ENCODE measurements around the gene SLC4A1AP.

The SLC4A1AP gene

DNA sequence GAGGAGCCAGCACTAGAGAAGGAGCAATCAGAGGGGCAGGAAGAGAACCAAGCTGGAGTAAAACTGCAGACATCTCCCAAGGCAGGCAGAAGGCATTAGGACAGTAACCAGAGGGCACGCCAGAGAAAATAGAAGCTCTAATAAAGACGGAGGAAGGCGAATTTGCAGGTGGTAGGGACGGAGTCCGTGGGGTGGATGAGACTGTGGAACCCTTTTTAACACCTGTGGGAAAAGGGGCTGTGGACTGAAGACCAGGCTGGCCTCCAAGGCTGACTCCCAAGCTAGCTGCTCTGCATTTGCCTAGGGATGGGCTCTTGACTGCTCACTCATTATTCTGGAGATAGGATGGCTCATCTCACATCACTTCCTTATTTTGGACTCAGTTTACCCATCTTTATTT lies 49.5 kb downstream of the SLC4A1AP start:
- H3K4me3 ChIP-seq (ENCODE audit: insufficient read depth, low read length, poor library complexity, severe bottlenecking) = no peak overlapping the region
- no peaks in the 10 kb centered on the region for H4K20me1 ChIP-seq (ENCODE audit: low read depth, low read length)
- no peak overlapping the region for H2AFZ ChIP-seq (ENCODE audit: low read depth, low read length, severe bottlenecking)
- H3F3A ChIP-seq (ENCODE audit: insufficient read depth) = no peaks in the 10 kb centered on the region
- no peaks in the 10 kb centered on the region for H3K9me3 ChIP-seq (ENCODE audit: insufficient read depth, low read length)
- H3K27me3 ChIP-seq (ENCODE audit: low read length) = no peaks in the 10 kb centered on the region
- H3K9ac ChIP-seq (ENCODE audit: low read length) = no peak overlapping the region
- TF ChIP-seq, protein P1, sequence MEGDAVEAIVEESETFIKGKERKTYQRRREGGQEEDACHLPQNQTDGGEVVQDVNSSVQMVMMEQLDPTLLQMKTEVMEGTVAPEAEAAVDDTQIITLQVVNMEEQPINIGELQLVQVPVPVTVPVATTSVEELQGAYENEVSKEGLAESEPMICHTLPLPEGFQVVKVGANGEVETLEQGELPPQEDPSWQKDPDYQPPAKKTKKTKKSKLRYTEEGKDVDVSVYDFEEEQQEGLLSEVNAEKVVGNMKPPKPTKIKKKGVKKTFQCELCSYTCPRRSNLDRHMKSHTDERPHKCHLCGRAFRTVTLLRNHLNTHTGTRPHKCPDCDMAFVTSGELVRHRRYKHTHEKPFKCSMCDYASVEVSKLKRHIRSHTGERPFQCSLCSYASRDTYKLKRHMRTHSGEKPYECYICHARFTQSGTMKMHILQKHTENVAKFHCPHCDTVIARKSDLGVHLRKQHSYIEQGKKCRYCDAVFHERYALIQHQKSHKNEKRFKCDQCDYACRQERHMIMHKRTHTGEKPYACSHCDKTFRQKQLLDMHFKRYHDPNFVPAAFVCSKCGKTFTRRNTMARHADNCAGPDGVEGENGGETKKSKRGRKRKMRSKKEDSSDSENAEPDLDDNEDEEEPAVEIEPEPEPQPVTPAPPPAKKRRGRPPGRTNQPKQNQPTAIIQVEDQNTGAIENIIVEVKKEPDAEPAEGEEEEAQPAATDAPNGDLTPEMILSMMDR (IDR thresholded peaks at IDR 0.05; ENCODE audit: insufficient read depth, low read length, poor library complexity, severe bottlenecking) = no peak
- TF ChIP-seq EZH2phosphoT487 (conservative IDR thresholded peaks at IDR 0.05; ENCODE audit: low read length) = no peak
- H3K79me2 ChIP-seq (ENCODE audit: insufficient read depth, low read length) = no peaks in the 10 kb centered on the region
- no peaks in the 10 kb centered on the region for H3K9me2 ChIP-seq (replicated peaks; ENCODE audit: insufficient read depth, low read length)
- no peak overlapping the region for H3K4me2 ChIP-seq (ENCODE audit: low read depth, low read length, poor library complexity, severe bottlenecking)
- H3K27ac ChIP-seq (ENCODE audit: low read depth, low read length) = no peak overlapping the region
- no peaks in the 10 kb centered on the region for H3K36me3 ChIP-seq (ENCODE audit: low read length)

DNA sequence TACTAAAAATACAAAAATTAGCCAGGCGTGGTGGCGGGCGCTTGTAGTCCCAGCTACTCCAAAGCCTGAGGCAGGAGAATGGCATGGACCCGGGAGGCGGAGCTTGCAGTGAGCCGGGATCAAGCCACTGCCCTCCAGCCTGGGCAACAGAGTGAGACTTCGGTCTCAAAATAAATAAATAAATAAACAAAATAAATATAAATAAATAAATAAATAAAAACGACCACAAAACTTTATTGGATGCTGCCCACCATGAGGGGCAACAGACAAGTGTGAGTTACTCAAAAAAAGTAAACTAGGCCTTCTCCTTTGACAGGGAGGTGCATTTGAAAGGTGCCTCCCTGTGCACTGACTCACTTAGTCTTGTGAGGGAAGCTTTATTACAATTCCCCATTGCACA lies 50.4 kb downstream of the SLC4A1AP start:
- no peak for TF ChIP-seq EZH2phosphoT487 (conservative IDR thresholded peaks at IDR 0.05; ENCODE audit: low read length)
- TF ChIP-seq, protein P1 (IDR thresholded peaks at IDR 0.05; ENCODE audit: insufficient read depth, low read length, poor library complexity, severe bottlenecking) = no peak
- Histone ChIP-seq H3K9me2 (replicated peaks; ENCODE audit: insufficient read depth, low read length) (no peaks in the 10 kb centered on the region), H3K27ac (ENCODE audit: low read depth, low read length) (no peak overlapping the region), H3K79me2 (ENCODE audit: insufficient read depth, low read length) (no peaks in the 10 kb centered on the region), H4K20me1 (ENCODE audit: low read depth, low read length) (no peaks in the 10 kb centered on the region), H3K36me3 (ENCODE audit: low read length) (no peaks in the 10 kb centered on the region), H3K27me3 (ENCODE audit: low read length) (no peaks in the 10 kb centered on the region), H3K4me2 (ENCODE audit: low read depth, low read length, poor library complexity, severe bottlenecking) (no peak overlapping the region), H2AFZ (ENCODE audit: low read depth, low read length, severe bottlenecking) (no peak overlapping the region), H3K9ac (ENCODE audit: low read length) (no peak overlapping the region), H3K4me3 (ENCODE audit: insufficient read depth, low read length, poor library complexity, severe bottlenecking) (no peak overlapping the region), H3K9me3 (ENCODE audit: insufficient read depth, low read length) (no peaks in the 10 kb centered on the region), H3F3A (ENCODE audit: insufficient read depth) (no peaks in the 10 kb centered on the region)

DNA sequence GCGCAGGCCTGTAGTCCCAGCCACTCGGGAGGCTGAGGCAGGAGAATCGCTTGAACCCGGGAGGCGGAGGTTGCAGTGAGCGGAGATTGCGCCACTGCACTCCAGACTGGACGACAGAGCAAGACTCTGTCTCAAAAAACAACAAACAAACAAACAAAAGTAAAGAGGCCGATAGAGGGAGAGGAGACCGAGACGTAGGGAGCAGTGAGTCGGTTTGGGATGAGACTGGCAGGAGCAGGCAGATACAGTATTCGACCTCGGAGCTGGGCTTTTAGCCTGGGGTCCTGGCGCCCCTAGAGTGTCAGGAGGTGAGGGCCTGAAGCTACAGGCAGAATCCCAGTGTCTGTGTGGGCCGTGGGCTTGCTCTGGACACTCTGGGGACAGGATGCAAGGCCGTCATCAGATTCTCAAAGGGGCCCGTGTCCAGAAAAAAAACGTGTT lies 51.2 kb downstream of the SLC4A1AP start:
- TF ChIP-seq, protein P1 (IDR thresholded peaks at IDR 0.05; ENCODE audit: insufficient read depth, low read length, poor library complexity, severe bottlenecking) = no peak
- no peak for TF ChIP-seq EZH2phosphoT487 (conservative IDR thresholded peaks at IDR 0.05; ENCODE audit: low read length)
- H4K20me1 ChIP-seq (ENCODE audit: low read depth, low read length) = no peaks in the 10 kb centered on the region
- no peaks in the 10 kb centered on the region for H3K36me3 ChIP-seq (ENCODE audit: low read length)
- no peak overlapping the region for H3K4me3 ChIP-seq (ENCODE audit: insufficient read depth, low read length, poor library complexity, severe bottlenecking)
- H3K27ac ChIP-seq (ENCODE audit: low read depth, low read length) = no peak overlapping the region
- H3K9ac ChIP-seq (ENCODE audit: low read length) = no peak overlapping the region
- H3F3A ChIP-seq (ENCODE audit: insufficient read depth) = no peaks in the 10 kb centered on the region
- H3K4me2 ChIP-seq (ENCODE audit: low read depth, low read length, poor library complexity, severe bottlenecking) = no peak overlapping the region
- H3K9me2 ChIP-seq (replicated peaks; ENCODE audit: insufficient read depth, low read length) = no peaks in the 10 kb centered on the region
- H2AFZ ChIP-seq (ENCODE audit: low read depth, low read length, severe bottlenecking) = no peak overlapping the region
- no peaks in the 10 kb centered on the region for H3K9me3 ChIP-seq (ENCODE audit: insufficient read depth, low read length)
- H3K79me2 ChIP-seq (ENCODE audit: insufficient read depth, low read length) = no peaks in the 10 kb centered on the region
- no peaks in the 10 kb centered on the region for H3K27me3 ChIP-seq (ENCODE audit: low read length)
